ENCODE results near the gene MOV10. TPM values are rescaled to one million over a fixed set of nuclear protein-coding genes. Genes with fewer than 3 reads are reported as not detected.

Gene MOV10
- total RNA-seq, 2 donors from 2014 or later = 47.0 to 169 TPM

DNA sequence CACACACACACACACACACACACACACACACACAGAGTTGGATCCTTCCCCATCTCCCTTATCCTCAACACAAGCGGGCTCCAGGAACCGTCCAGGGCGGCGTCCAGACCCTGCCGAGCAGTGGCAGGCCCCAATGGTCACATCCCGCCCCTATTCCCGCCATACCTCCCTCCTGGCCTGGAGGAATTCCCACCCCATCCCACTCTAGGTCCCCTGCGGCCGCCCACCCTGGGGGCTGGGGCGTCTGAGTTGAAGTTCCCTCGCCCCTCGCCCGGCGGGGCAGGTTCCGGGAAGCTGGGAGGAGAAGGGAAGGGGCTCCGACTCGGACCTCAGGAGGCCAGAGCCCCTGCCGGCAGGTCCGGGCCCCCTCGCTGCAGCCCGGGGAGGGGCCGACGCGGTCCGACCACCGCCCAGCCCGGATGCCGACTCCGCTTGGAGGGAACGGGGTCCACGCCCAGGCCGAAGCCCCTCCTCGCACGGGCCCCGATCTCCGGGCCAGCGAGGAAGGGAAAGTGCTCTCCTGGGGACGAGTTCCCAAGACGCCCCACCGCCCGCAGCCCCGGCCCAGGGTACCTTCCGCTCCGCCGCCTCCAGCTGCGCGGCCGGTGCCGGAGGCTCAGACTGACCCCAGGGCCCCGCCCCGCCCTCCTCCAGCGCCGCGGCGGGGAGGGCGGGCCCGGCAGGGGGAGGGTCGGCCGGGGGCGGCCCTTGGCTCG lies 32.2 kb downstream of the MOV10 start, which contains the start of gene RHOC:
Gene RHOC (minus strand): TSS at position 623 of the 716 bp plus-strand sequence. CDS start 3,328 bp downstream, outside the sequence.
- DNase-seq (ENCODE audit: low spot score) = peak; percentile 66
- WGBS = under 1% methylated on average over 33 of the region's 61 CpGs
- TF ChIP-seq POLR2A (IDR thresholded peaks at IDR 0.05) = peak; percentile 91
- TF ChIP-seq POLR2AphosphoS5 (IDR thresholded peaks at IDR 0.05) = no peak
- H3K9me3 ChIP-seq = no peaks in the 10 kb centered on the region
- peak within 1 kb of the TSS; percentile 96 to 99 for H3K4me3 ChIP-seq
- H3K27ac ChIP-seq = peak within 1 kb of the TSS; percentile 98
- H3K36me3 ChIP-seq = no peaks in the 10 kb centered on the region
- H3K27me3 ChIP-seq (replicated peaks; ENCODE audit: insufficient read depth) = no peaks in the 10 kb centered on the region
- peaks cover 25% of the 10 kb centered on the region for H3K4me1 ChIP-seq (replicated peaks)
- intact Hi-C loops (cut with DNase I) = loop anchor here (2.0 kb wide), 3 partner anchors 88 to 310 kb away; partner anchors contain the start of genes CAPZA1, CTTNBP2NL and ST7L

DNA sequence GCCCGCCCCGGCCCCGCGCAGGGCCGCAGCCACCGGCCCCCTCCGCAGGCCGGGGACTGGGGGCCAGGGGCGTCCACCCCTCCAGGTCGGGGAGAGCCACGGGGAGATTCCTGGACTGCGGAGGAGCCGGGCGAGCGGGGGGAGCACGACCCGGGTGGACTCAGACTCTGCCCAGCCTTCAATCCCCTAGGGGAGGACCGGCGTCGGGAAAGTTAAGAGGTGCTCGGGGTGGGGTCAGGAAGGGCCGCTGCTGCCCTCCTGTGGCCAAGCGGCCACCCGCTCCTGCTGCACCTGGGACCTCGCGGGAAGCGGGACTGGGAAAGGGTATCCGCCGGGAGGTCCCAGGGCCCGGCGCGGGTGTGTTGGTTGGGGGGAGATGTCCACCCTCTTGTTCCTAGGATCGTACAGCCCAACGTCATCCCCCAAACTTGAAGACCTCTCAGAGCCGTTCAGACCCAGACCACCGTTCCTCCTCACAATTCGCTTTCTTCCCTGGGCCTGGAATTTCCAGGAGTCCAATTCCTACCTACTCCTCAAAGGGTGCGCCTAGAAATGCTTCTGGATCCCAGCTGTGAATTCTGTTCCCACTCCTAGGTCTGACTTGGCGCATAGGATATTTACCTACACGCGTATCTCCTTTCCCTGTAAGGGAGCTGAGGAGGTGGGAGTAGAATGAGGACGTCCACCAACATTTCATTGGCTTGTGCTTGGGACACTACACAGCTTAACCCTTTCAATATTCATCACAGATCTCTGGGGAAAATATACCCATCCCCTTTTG lies 33.0 kb downstream of the MOV10 start:
- peaks cover 18% of the 10 kb centered on the region for H3K4me1 ChIP-seq (replicated peaks)
- H3K27me3 ChIP-seq (replicated peaks; ENCODE audit: insufficient read depth) = no peaks in the 10 kb centered on the region
- peak overlapping the region; percentile 96 to 99 for H3K4me3 ChIP-seq
- H3K9me3 ChIP-seq = no peaks in the 10 kb centered on the region
- H3K36me3 ChIP-seq = no peaks in the 10 kb centered on the region
- TF ChIP-seq, protein P1, sequence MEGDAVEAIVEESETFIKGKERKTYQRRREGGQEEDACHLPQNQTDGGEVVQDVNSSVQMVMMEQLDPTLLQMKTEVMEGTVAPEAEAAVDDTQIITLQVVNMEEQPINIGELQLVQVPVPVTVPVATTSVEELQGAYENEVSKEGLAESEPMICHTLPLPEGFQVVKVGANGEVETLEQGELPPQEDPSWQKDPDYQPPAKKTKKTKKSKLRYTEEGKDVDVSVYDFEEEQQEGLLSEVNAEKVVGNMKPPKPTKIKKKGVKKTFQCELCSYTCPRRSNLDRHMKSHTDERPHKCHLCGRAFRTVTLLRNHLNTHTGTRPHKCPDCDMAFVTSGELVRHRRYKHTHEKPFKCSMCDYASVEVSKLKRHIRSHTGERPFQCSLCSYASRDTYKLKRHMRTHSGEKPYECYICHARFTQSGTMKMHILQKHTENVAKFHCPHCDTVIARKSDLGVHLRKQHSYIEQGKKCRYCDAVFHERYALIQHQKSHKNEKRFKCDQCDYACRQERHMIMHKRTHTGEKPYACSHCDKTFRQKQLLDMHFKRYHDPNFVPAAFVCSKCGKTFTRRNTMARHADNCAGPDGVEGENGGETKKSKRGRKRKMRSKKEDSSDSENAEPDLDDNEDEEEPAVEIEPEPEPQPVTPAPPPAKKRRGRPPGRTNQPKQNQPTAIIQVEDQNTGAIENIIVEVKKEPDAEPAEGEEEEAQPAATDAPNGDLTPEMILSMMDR (IDR thresholded peaks at IDR 0.05) = peak; percentile 89 to 95 (median 92)
- TF ChIP-seq POLR2A (IDR thresholded peaks at IDR 0.05) (no peak), POLR2AphosphoS5 (IDR thresholded peaks at IDR 0.05) (peak; percentile 50)
- peak; percentile 90 for DNase-seq (ENCODE audit: low spot score)
- WGBS = 4% methylated on average over 27 of the region's 42 CpGs
- intact Hi-C loops (cut with DNase I) = loop anchor here (2.0 kb wide), 3 partner anchors 89 to 311 kb away; partner anchors contain the start of genes CAPZA1, CTTNBP2NL and ST7L
- H3K27ac ChIP-seq = peak overlapping the region; percentile 98

DNA sequence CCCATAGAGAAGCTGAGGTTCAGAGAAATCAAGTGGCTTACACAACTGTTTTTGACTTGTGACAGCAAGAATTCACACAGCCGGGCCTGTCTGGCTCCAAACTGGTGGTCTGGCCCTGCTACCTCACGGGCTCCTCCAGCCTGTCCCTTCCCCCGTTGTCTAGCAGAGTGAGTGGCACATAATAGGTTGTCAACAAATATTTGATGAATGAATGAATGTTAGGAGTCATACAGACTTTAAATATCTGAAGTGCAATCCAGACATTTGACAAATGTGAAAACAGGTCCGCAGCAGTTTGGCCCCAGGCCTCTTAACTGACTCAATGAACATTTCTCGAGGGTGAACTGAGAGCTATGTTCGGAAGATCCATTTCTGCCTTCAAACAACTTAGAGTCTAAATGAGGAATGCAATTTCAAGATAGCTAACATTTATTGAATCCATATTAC lies 33.6 kb downstream of the MOV10 start:
- Histone ChIP-seq H3K4me3 (no peak overlapping the region), H3K36me3 (no peaks in the 10 kb centered on the region), H3K27ac (peak overlapping the region; percentile 98), H3K27me3 (replicated peaks; ENCODE audit: insufficient read depth) (no peaks in the 10 kb centered on the region), H3K4me1 (replicated peaks) (peaks cover 14% of the 10 kb centered on the region), H3K9me3 (no peaks in the 10 kb centered on the region)
- 73% methylated on average over 6 of the region's 6 CpGs for WGBS
- DNase-seq (ENCODE audit: low spot score) = no peak
- TF ChIP-seq, protein P1 (IDR thresholded peaks at IDR 0.05) = no peak
- TF ChIP-seq POLR2AphosphoS5 (IDR thresholded peaks at IDR 0.05) (no peak), POLR2A (IDR thresholded peaks at IDR 0.05) (no peak)
- intact Hi-C loops (cut with DNase I) = no loop called here

DNA sequence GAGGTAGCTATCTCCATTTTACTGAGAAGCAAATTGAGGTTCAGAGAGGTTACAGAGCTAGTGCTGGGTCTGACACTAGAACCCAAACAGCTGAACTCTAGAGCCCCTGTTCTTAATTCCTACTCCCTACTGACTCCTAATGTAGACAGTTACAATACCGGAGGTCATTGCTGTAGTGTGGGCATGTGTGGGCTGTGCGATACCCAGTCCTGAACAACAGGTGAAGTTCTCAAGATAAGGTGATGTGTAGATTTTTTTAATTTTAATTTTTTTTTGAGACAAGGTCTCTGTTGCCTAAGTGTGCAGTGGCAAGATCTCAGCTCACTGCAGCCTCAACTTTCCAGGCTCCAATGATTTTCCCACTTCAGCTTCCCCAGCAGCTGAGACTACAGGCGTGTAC lies 34.0 kb downstream of the MOV10 start:
- Histone ChIP-seq H3K4me1 (replicated peaks) (peaks cover 13% of the 10 kb centered on the region), H3K27ac (no peak overlapping the region), H3K4me3 (no peak overlapping the region), H3K36me3 (no peaks in the 10 kb centered on the region), H3K27me3 (replicated peaks; ENCODE audit: insufficient read depth) (no peaks in the 10 kb centered on the region), H3K9me3 (no peaks in the 10 kb centered on the region)
- intact Hi-C loops (cut with DNase I) = no loop called here
- TF ChIP-seq POLR2A (IDR thresholded peaks at IDR 0.05) = no peak
- TF ChIP-seq POLR2AphosphoS5 (IDR thresholded peaks at IDR 0.05) = no peak
- DNase-seq (ENCODE audit: low spot score) = no peak
- WGBS = 96% methylated on average over 3 of the region's 3 CpGs

DNA sequence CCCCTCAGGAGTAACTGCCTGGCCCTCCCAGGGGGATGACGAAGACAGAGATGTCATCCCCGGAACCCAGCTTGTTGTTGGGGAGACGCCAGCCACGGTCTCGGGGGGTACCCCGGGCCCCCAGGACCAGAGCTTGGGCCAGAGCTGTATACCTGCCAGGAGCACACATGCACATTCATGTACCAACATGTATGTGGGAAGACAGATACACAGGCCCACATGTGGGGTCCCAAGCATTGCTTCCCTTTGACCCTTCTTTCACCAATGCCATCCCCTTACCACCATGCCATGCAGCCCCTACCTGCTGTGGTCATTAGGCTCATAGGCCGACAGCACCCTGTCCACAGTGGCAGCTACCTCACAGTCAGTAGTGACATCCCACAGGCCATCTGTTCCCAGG lies 35.7 kb downstream of the MOV10 start:
- DNase-seq (ENCODE audit: low spot score) = no peak
- TF ChIP-seq POLR2A (IDR thresholded peaks at IDR 0.05) (no peak), POLR2AphosphoS5 (IDR thresholded peaks at IDR 0.05) (no peak)
- TF ChIP-seq, protein P1 (IDR thresholded peaks at IDR 0.05) = no peak
- H3K9me3 ChIP-seq = no peaks in the 10 kb centered on the region
- intact Hi-C loops (cut with DNase I) = loop anchor here (10.0 kb wide), 1 partner anchor 365 kb away; the partner anchor contains the start of gene LRIG2
- no peaks in the 10 kb centered on the region for H3K27me3 ChIP-seq (replicated peaks; ENCODE audit: insufficient read depth)
- 87% methylated on average over 7 of the region's 7 CpGs for WGBS
- no peak overlapping the region for H3K4me3 ChIP-seq
- no peaks in the 10 kb centered on the region for H3K4me1 ChIP-seq (replicated peaks)
- no peaks in the 10 kb centered on the region for H3K36me3 ChIP-seq
- H3K27ac ChIP-seq = no peak overlapping the region
